ENCODE measurements around the gene PAK4. TPM values are rescaled to one million over a fixed set of nuclear protein-coding genes. Genes with fewer than 3 reads are reported as not detected.

The PAK4 gene
- polyA plus RNA-seq, 1 donor (not counting 4 experiments of a cell fraction or from before 2014, with no cell fraction given): 11.2 TPM

DNA sequence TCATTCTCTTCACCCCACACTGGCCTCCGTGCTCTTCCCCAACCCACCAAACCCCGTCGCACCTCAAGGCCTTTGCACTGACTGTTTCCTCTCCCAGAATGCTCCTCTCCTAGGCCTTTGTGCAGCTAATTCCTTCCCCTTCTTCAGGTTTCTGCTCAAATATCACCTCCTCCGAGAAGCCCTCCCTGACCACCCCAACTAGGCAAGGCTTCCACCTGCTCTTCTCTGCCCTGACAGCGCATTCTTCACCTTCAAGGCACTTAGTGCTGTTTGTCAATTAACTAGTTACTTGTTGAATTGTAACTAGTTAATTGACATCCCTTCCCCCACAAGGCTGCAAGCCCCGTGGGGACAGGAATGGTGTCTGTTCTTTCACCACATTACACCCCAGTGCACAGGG lies 63.4 kb downstream of the PAK4 start:
- Histone ChIP-seq H3K9me1 (ENCODE audit: control insufficient read depth, extremely low read depth, insufficient read depth, low read length) (no peaks in the 10 kb centered on the region), H3K4me1 (ENCODE audit: control insufficient read depth, extremely low read depth, insufficient read depth, low read length) (peaks cover 2% of the 10 kb centered on the region), H3K27me3 (ENCODE audit: control insufficient read depth, extremely low read depth, insufficient read depth, low read length) (no peaks in the 10 kb centered on the region), H3K9me3 (ENCODE audit: control insufficient read depth, low read depth, low read length) (no peaks in the 10 kb centered on the region), H3K9ac (ENCODE audit: control insufficient read depth, extremely low read depth, insufficient read depth, low read length) (no peak overlapping the region), H3K4me2 (ENCODE audit: control insufficient read depth, extremely low read depth, insufficient read depth, low read depth, low read length) (no peak overlapping the region), H2AFZ (ENCODE audit: control insufficient read depth, low read length) (no peak overlapping the region), H3K27ac (ENCODE audit: control insufficient read depth, insufficient read depth, low read length) (no peak overlapping the region), H3K4me3 (ENCODE audit: control insufficient read depth in 2 of 3, extremely low read depth in 1 of 3, insufficient read depth in 2 of 3, low read depth in 1 of 3, low read length in 3 of 3) (no peak overlapping the region), H3K79me2 (ENCODE audit: control insufficient read depth, insufficient read depth, low read length) (no peaks in the 10 kb centered on the region), H4K20me1 (ENCODE audit: control insufficient read depth, extremely low read depth, insufficient read depth, low read length) (no peaks in the 10 kb centered on the region), H3K36me3 (ENCODE audit: control insufficient read depth in 2 of 2, extremely low read depth in 1 of 2, insufficient read depth in 2 of 2, low read length in 2 of 2) (peaks cover 0 to 2% of the 10 kb centered on the region in 2 experiments)
- TF ChIP-seq EZH2 (IDR thresholded peaks at IDR 0.05; ENCODE audit: low read length) (no peak), CTCF (optimal IDR thresholded peaks at IDR 0.05 in 1 of 3, IDR thresholded peaks at IDR 0.05 in 1 of 3, conservative IDR thresholded peaks at IDR 0.05 in 1 of 3; ENCODE audit: extremely low read depth in 1 of 3, insufficient read depth in 2 of 3, low read length in 3 of 3) (no peak)
- FAIRE-seq: no peak
- dilution Hi-C loops (cut with MboI; ENCODE audit: extremely low pct_ligation_motif_present, low sequenced_read_pairs): no loop called here
- DNase-seq (ENCODE audit: low read depth, low spot score): no peak

GRCh38 chr19:39190768-39191167 lies 65.2 kb downstream of the PAK4 start:
- Histone ChIP-seq H3K4me1 (ENCODE audit: control insufficient read depth, extremely low read depth, insufficient read depth, low read length) (peaks cover 10% of the 10 kb centered on the region), H3K27ac (ENCODE audit: control insufficient read depth, insufficient read depth, low read length) (no peak overlapping the region), H3K36me3 (ENCODE audit: control insufficient read depth in 2 of 2, extremely low read depth in 1 of 2, insufficient read depth in 2 of 2, low read length in 2 of 2) (no peaks in the 10 kb centered on the region), H3K4me2 (ENCODE audit: control insufficient read depth, extremely low read depth, insufficient read depth, low read depth, low read length) (no peak overlapping the region), H3K79me2 (ENCODE audit: control insufficient read depth, insufficient read depth, low read length) (no peaks in the 10 kb centered on the region), H3K27me3 (ENCODE audit: control insufficient read depth, extremely low read depth, insufficient read depth, low read length) (peaks cover 2% of the 10 kb centered on the region), H3K9ac (ENCODE audit: control insufficient read depth, extremely low read depth, insufficient read depth, low read length) (no peak overlapping the region), H3K9me1 (ENCODE audit: control insufficient read depth, extremely low read depth, insufficient read depth, low read length) (no peaks in the 10 kb centered on the region), H2AFZ (ENCODE audit: control insufficient read depth, low read length) (no peak overlapping the region), H3K9me3 (ENCODE audit: control insufficient read depth, low read depth, low read length) (no peaks in the 10 kb centered on the region), H4K20me1 (ENCODE audit: control insufficient read depth, extremely low read depth, insufficient read depth, low read length) (no peaks in the 10 kb centered on the region), H3K4me3 (ENCODE audit: control insufficient read depth in 2 of 3, extremely low read depth in 1 of 3, insufficient read depth in 2 of 3, low read depth in 1 of 3, low read length in 3 of 3) (no peak overlapping the region)
- FAIRE-seq: no peak
- dilution Hi-C loops (cut with MboI; ENCODE audit: extremely low pct_ligation_motif_present, low sequenced_read_pairs): no loop called here
- TF ChIP-seq EZH2 (IDR thresholded peaks at IDR 0.05; ENCODE audit: low read length) (no peak), CTCF (optimal IDR thresholded peaks at IDR 0.05 in 1 of 3, IDR thresholded peaks at IDR 0.05 in 1 of 3, conservative IDR thresholded peaks at IDR 0.05 in 1 of 3; ENCODE audit: extremely low read depth in 1 of 3, insufficient read depth in 2 of 3, low read length in 3 of 3) (no peak)
- no peak for DNase-seq (ENCODE audit: low read depth, low spot score)
